Naive thymus-derived CD8-positive, alpha-beta T cell (primary cell): ENCODE results near the gene CSAD. TPM values are rescaled to one million over a fixed set of nuclear protein-coding genes. Genes with fewer than 3 reads are reported as not detected.
A peak's percentile ranks its signal among the peaks of the same experiment; 100 is the strongest.
"Not testable (repeated sequence)": the region's sequence is repeated elsewhere in the genome, so short reads cannot be mapped to it uniquely, and the experiment has no call there.

Experiments used
- ATAC-seq, 2 donors: fragments of 150-1000 bp; cut with Tn5 transposase in 1 of 2; sonication (Bioruptor Pico), chemical (Tn5 transposase) in 1 of 2; 1 replicate in 1 of 2; 2 replicates in 1 of 2; pipeline ENCODE4 v1.10.0; 2021; ENCODE audit warnings: mild to moderate bottlenecking in 2 of 2, moderate library complexity in 2 of 2
- POLR2A ChIA-PET: fragments of 350-600 bp; sonication (Branson Sonifier 250); formaldehyde crosslinking; loops from one replicate; lab custom pipeline; 2021; ENCODE audit warnings: antibody characterized with exemption; lab: Charles Lee
- DNase-seq, 10 donors: peaks; one replicate each; pipeline versions ENCODE4 v3.0.0 to v3.0.0-alpha.2; 2020 to 2022
- H3K27ac Mint-ChIP-seq, 10 donors: one replicate each; pipeline ENCODE4 v1.8.0; 2020 to 2022; ENCODE audit warnings: mild to moderate bottlenecking in 10 of 10, mixed read lengths in 10 of 10, moderate library complexity in 4 of 10, inconsistent platforms in 1 of 10
- H3K27me3 Mint-ChIP-seq, 5 donors: one replicate each; pipeline ENCODE4 v1.8.0; 2021 to 2022; ENCODE audit warnings: mixed read lengths in 5 of 5
- H3K36me3 Mint-ChIP-seq, 3 donors: one replicate each; pipeline ENCODE4 v1.8.0; 2020 to 2022; ENCODE audit warnings: mixed read lengths in 3 of 3, mild to moderate bottlenecking in 2 of 3, inconsistent platforms in 1 of 3
- H3K4me1 Mint-ChIP-seq, 4 donors: one replicate each; pipeline ENCODE4 v1.8.0; 2021 to 2022; ENCODE audit warnings: mixed read lengths in 4 of 4
- H3K4me3 Mint-ChIP-seq, 10 donors: one replicate each; pipeline ENCODE4 v1.8.0; 2020 to 2022; ENCODE audit warnings: mild to moderate bottlenecking in 10 of 10, mixed read lengths in 10 of 10, moderate library complexity in 6 of 10, inconsistent platforms in 1 of 10
- H3K9me3 Mint-ChIP-seq, 9 donors: one replicate each; pipeline ENCODE4 v1.8.0; 2020 to 2022; ENCODE audit warnings: mixed read lengths in 9 of 9, mild to moderate bottlenecking in 3 of 9, inconsistent platforms in 1 of 9, moderate library complexity in 1 of 9
- polyA plus RNA-seq, 3 donors: library from polyadenylated mRNA; unstranded; fragments of 300-500 nt; fragmentation: Illumina TruSeq; gene quantifications; one replicate each; pipeline ENCODE4 v1.2.3, GENCODE V29; 2021
- total RNA-seq, 8 experiments: library from RNA in 2 of 8; stranded (reverse) in 2 of 8; gene quantifications; one replicate each; pipeline ENCODE4 v1.2.3 and lab custom pipeline; 2021 to 2026

Gene CSAD
- total and polyA plus RNA-seq, 5 experiments from 2014 or later, result 1.1 to 53.4 (median 1.3) TPM

DNA sequence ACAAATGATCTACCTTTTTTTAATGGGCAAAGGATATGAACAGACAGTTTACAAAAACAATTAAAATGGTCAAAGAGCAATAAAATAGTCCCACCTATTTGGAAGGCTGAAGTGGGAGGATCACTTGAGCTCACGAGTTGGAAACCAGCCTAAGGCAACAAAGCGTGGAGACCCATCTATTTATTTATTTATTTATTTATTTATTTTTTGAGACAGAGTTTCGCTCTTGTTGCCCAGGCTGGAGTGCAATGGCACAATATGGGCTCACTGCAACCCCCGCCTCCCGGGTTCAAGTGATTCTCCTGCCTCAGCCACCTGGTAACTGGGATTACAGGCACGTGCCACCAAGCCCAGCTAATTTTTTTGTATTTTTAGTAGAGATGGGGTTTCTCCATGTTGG is 3.3 kb downstream of the CSAD start:
- peaks cover 18 to 36% (median 27%) of the 10 kb centered on the region in 4 donors for H3K4me1 Mint-ChIP-seq
- H3K36me3 Mint-ChIP-seq, result peaks cover 0 to 11% (median 4%) of the 10 kb centered on the region in 3 donors
- peak overlapping the region in 3 of 10 donors; percentile 31 to 69 (median 39) for H3K27ac Mint-ChIP-seq
- not testable (repeated sequence) for H3K27me3 Mint-ChIP-seq, H3K9me3 Mint-ChIP-seq, DNase-seq, ATAC-seq
- POLR2A ChIA-PET, result interaction anchor here (0.6 to 1.4 kb wide), 4 partner anchors 22 to 204 kb away, joined by 3 to 4 read pairs (median 4); partner anchors contain the start of gene PFDN5
- peak overlapping the region in 1 of 10 donors; percentile 39 for H3K4me3 Mint-ChIP-seq

DNA sequence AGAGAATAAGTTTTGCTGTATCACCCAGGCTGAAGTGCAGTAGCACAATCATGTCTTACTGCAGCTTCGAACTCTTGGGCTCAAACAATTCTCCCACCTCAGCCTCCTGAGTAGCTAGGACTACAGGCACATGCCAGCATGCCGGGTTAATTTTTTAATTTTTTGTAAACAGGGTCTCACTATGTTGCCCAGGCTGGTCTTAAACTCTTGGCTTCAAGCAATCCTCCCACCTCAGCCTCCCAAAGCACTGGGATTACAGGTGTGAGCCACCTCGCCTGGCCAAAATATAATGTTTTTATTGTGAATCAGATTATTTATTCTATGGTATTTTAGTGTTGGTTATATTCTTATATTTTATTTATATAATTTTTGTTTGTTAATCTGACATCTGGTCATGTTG is 4.0 kb downstream of the CSAD start:
- DNase-seq (no peak), ATAC-seq (no peak)
- H3K27me3 Mint-ChIP-seq, result no peaks in the 10 kb centered on the region
- H3K9me3 Mint-ChIP-seq, result no peaks in the 10 kb centered on the region
- H3K4me1 Mint-ChIP-seq, result peaks cover 11 to 29% (median 20%) of the 10 kb centered on the region in 4 donors
- peaks cover 0 to 4% (median 2%) of the 10 kb centered on the region in 3 donors for H3K36me3 Mint-ChIP-seq
- no peak overlapping the region for H3K4me3 Mint-ChIP-seq
- POLR2A ChIA-PET, result interaction anchor here (1.2 to 1.4 kb wide), 2 partner anchors 43 to 119 kb away, joined by 3 to 4 read pairs; partner anchors contain the start of gene PFDN5
- no peak overlapping the region for H3K27ac Mint-ChIP-seq

DNA sequence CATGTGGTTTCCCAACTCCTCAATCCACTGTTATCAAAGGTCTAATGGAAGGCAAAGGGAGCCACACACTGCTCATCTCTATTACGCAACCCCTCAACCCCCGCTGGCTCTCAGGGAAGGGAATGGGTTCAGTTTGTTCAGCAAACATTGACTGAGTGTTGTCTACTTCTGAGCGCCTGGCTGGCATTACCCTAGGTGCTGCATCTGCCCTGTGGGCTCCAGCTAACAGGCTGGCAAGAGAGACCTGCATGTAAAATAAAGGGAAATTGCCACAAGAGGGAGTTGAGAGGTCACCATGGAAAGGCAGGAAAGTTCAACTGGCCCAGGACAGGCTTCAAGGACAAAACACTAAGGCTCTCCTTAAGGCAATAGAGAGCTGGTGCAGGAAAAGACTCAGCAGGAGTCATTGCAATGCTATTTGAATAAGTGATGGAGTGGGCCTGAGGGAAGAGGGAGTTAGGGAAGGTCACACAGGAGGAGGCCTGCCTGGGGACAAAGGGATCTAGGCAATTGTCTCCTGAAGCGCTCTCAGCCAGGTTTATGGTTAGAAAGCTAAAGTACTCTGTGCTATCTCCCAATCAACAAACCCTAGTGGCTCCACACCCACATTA is 5.7 kb downstream of the CSAD start:
- Mint-ChIP-seq H3K4me3 (no peak overlapping the region), H3K4me1 (peaks cover 6 to 15% (median 11%) of the 10 kb centered on the region in 4 donors), H3K9me3 (no peaks in the 10 kb centered on the region), H3K27me3 (no peaks in the 10 kb centered on the region), H3K36me3 (peaks cover 0 to 9% (median 8%) of the 10 kb centered on the region in 3 donors), H3K27ac (peak overlapping the region in 2 of 10 donors; percentile 11 to 52)
- no peak for DNase-seq
- POLR2A ChIA-PET, result no interaction called here
- ATAC-seq, result no peak

DNA sequence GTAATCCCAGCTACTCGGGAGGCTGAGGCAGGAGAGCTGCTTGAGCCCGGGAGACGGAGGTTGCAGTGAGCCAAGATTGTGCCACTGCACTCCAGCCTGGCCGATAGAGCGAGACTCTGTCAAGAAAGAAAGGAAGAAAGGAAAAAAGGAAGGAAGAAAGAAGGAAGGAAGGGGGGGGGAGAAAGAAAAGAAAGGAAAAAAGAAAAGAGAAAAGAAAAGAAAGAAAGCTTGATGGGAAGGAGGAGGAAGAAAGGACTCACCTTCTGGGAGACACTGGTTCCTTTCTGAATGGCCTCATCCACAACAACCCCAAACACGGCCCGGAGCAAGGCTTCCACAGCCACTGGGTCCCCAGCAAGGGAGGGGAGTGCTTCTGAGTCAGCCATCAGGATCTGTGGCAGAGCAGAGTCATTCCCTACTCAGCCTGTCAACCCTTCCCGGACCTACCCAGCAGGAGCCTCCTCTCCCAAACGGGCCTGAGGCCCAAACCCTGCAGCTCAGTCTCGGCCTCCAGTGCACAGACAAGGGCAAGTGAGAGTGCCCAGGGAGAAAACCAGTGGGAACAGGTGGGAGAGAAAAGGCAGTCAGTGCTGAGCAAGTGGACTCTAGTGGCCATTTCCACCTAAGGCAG is 7.5 kb downstream of the CSAD start:
- peaks cover 0 to 4% (median under 1%) of the 10 kb centered on the region in 4 donors for H3K4me1 Mint-ChIP-seq

DNA sequence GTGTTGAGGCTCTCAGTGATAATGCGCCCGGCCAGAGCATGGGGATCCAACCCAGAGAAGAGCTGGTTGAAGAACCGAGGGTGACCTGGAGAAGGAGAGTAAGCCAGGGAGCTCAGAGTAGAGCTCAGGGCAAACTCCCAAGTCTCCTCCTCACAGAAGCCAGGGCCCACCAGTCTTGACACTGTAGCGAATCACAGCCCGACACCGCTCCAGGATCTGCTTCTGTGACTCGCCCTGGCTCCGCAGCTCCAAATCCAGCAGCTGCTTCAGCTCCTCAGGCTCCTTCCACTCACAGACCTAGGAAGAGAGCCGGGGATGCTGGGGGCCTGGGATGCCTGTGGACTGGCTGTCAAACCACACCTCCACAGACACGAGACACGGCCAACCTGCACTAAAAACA is 8.4 kb downstream of the CSAD start:
- Mint-ChIP-seq H3K4me3 (no peak overlapping the region), H3K4me1 (peaks cover 0 to 4% (median under 1%) of the 10 kb centered on the region in 4 donors), H3K9me3 (no peaks in the 10 kb centered on the region), H3K27me3 (no peaks in the 10 kb centered on the region), H3K27ac (no peak overlapping the region), H3K36me3 (peaks cover 0 to 11% (median 8%) of the 10 kb centered on the region in 3 donors)
- ATAC-seq (no peak), DNase-seq (no peak)
- POLR2A ChIA-PET, result interaction anchor here (2.0 to 2.3 kb wide), 2 partner anchors 9 to 12 kb away, joined by 5 to 6 read pairs; partner anchors contain the start of genes CSAD and ZNF740

More for the DNA sequence above, 7.5 kb downstream of the CSAD start:
- ATAC-seq (no peak), DNase-seq (no peak)
- Mint-ChIP-seq H3K9me3 (no peaks in the 10 kb centered on the region), H3K27ac (peak overlapping the region in 3 of 10 donors; percentile 47 to 81 (median 52)), H3K36me3 (peaks cover 0 to 11% (median 8%) of the 10 kb centered on the region in 3 donors), H3K4me3 (no peak overlapping the region), H3K27me3 (no peaks in the 10 kb centered on the region)
- POLR2A ChIA-PET, result interaction anchor here (0.7 to 2.0 kb wide), 3 partner anchors 8 to 94 kb away, joined by 3 to 6 read pairs (median 3); partner anchors contain the start of genes CSAD, SPRYD3 and ZNF740

DNA sequence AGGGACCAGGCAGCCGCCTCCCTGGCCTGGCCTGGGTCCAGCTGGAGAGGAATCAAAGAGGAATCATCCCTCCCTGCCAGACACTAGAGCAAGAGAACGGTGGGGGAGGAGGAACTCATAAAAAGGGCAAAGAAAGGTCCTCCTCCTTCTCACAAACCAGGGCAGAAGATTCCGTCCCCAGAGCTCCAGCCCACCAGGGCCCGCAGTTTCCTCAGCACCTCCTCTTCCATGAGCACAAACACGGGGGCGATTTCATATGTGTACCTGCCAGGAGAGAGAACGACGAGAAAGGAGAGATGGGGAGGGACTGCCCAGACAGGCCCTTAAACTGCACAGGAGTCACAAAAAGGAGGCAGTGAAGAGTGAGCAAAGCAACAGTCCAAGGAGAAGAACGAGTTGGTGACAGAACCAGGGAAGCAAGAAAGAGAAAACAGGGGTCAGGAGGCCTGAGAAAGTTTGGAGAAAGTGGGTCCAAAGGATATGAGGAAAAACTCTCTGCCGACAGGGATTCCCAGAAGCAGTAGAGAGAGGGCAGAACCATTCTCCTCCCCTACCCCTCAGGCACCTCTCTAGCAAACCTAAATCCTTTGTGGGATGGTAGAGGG is 8.9 kb downstream of the CSAD start:
- Mint-ChIP-seq H3K27me3 (no peaks in the 10 kb centered on the region), H3K27ac (peak overlapping the region in 4 of 10 donors; percentile 33 to 61 (median 45)), H3K9me3 (no peaks in the 10 kb centered on the region), H3K36me3 (peaks cover 0 to 11% (median 8%) of the 10 kb centered on the region in 3 donors), H3K4me1 (peaks cover 0 to 4% (median under 1%) of the 10 kb centered on the region in 4 donors), H3K4me3 (no peak overlapping the region)
- POLR2A ChIA-PET, result interaction anchor here (2.0 to 2.3 kb wide), 2 partner anchors 9 to 12 kb away, joined by 5 to 6 read pairs; partner anchors contain the start of genes CSAD and ZNF740
- DNase-seq, result no peak
- no peak for ATAC-seq

DNA sequence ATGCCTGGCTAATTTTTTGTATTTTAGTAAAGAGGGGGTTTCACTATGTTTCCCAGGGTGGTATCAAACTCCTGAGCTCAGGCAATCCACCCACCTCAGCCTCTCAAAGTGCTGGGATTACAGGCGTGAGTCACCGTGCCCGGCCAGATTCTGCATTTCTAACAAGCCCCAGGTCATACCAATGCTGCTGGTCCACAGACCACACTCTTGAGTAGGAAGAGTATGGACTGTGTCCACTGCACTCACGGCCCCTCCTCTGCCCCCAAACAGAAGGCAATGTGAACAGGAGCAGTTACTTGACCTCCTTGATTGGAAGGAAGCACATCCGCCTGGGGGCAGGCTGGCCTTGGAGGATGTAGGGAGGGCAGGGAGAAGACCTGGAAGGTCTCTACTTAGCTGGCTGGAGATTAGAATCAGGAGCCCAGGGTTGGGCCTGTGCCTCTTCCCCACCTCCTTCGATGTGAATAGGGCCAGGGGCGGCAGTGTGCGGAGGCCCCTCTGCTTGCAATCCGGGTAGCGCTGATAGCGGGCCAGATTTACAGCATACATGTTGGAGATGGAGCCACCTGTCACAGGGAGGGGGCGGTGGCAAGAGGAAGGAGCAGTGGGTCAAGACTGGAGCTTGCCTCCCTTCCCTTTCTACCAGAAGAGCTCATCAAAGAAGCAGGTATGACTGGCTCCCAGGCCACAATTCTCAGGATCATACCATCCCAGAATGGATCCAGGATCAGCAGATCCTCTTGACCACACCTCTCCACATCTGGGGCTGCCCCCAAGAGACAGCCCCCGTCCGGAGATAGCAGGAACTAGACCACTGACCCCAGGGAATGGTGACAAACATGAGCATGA is 9.6 kb downstream of the CSAD start:
- peaks cover 0 to 11% (median 8%) of the 10 kb centered on the region in 3 donors for H3K36me3 Mint-ChIP-seq
- POLR2A ChIA-PET, result interaction anchor here (0.6 to 2.3 kb wide), 4 partner anchors 10 to 290 kb away, joined by 3 to 6 read pairs (median 6); partner anchors contain the start of genes CSAD and ZNF740
- no peaks in the 10 kb centered on the region for H3K27me3 Mint-ChIP-seq
- H3K4me3 Mint-ChIP-seq, result no peak overlapping the region
- peak overlapping the region in 5 of 10 donors; percentile 33 to 61 (median 46) for H3K27ac Mint-ChIP-seq
- no peak for ATAC-seq
- peaks cover 0 to 4% (median under 1%) of the 10 kb centered on the region in 4 donors for H3K4me1 Mint-ChIP-seq
- no peaks in the 10 kb centered on the region for H3K9me3 Mint-ChIP-seq
- DNase-seq, result no peak

DNA sequence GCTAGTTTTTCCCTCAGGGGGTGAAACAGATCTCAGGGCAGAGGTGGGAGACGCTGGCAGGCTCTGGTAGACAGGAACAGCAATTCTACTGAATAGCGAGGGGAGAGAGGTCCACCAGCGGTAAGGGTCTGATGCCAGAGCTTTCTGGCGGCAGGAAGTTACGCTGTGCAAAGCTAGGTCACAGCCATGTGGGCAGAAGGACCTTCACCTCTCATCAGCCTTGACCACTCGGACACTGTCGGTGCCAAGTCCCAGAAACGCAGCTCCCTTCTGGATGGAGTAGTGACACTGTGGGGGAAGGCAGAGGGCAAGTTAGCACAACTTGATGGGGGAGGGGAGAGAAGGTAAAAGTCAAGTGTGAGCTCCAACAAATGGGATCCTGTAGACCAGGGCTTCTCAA is 10.5 kb downstream of the CSAD start:
- no peak for ATAC-seq
- peak overlapping the region in 1 of 10 donors; percentile 62 for H3K27ac Mint-ChIP-seq
- peaks cover 0 to 4% (median under 1%) of the 10 kb centered on the region in 4 donors for H3K4me1 Mint-ChIP-seq
- POLR2A ChIA-PET, result interaction anchor here (1.2 to 2.3 kb wide), 2 partner anchors 10 to 50 kb away, joined by 5 to 6 read pairs; no protein-coding TSS in a partner anchor
- DNase-seq, result no peak
- H3K27me3 Mint-ChIP-seq, result no peaks in the 10 kb centered on the region
- H3K4me3 Mint-ChIP-seq, result no peak overlapping the region
- H3K36me3 Mint-ChIP-seq, result peaks cover 0 to 11% (median 8%) of the 10 kb centered on the region in 3 donors
- no peaks in the 10 kb centered on the region for H3K9me3 Mint-ChIP-seq

DNA sequence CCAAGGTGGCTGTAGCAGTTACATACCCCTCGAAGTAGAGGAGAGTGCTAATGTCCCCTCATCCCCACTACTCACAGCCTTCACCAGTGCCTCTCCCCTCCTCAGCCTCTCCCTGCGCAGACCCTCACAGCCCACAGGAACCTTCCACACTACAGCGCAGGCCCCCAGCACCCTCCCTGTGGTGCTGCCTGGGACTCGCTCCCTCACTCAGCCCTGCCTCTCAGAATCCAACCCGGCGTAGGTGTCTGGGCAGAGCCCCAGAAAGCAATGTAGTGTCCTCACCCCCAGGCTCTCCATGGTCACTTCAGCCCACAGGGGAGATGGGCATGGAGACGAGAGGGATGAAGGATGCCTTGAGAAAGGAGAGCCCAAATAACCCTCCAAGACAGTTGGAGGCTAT is 11.1 kb downstream of the CSAD start:
- DNase-seq (no peak), ATAC-seq (no peak)
- Mint-ChIP-seq H3K27ac (no peak overlapping the region), H3K4me3 (no peak overlapping the region), H3K4me1 (peaks cover 0 to 2% (median 0%) of the 10 kb centered on the region in 4 donors), H3K36me3 (peaks cover 0 to 11% (median 8%) of the 10 kb centered on the region in 3 donors), H3K27me3 (no peaks in the 10 kb centered on the region), H3K9me3 (no peaks in the 10 kb centered on the region)
- POLR2A ChIA-PET, result no interaction called here

DNA sequence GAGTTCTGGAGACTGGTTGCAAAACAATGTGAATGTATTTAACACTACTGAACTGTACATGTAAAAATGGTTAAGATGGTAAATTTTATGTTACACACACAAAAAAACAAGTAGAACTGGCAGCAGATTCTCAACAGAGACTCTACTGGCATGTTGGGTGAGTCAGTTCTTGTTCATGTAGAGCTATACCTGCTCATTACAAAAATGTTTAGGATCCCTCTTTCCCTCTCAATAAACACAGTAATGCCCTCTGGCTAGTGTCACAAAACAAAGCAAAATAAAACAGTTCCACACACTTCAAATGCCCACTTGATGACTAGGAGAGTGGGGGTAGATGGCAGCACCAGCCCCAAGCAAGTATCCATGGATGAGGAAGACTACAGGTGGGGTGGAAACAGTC is 13.9 kb downstream of the CSAD start:
- Mint-ChIP-seq H3K27ac (peak overlapping the region in 2 of 10 donors; percentile 7 to 28), H3K27me3 (no peaks in the 10 kb centered on the region), H3K4me3 (no peak overlapping the region), H3K4me1 (no peaks in the 10 kb centered on the region), H3K36me3 (peaks cover 0 to 11% (median 7%) of the 10 kb centered on the region in 3 donors), H3K9me3 (no peaks in the 10 kb centered on the region)
- POLR2A ChIA-PET, result interaction anchor here (1.0 to 1.5 kb wide), 2 partner anchors 9 to 31 kb away, joined by 3 to 7 read pairs; no protein-coding TSS in a partner anchor
- no peak for ATAC-seq
- DNase-seq, result no peak

DNA sequence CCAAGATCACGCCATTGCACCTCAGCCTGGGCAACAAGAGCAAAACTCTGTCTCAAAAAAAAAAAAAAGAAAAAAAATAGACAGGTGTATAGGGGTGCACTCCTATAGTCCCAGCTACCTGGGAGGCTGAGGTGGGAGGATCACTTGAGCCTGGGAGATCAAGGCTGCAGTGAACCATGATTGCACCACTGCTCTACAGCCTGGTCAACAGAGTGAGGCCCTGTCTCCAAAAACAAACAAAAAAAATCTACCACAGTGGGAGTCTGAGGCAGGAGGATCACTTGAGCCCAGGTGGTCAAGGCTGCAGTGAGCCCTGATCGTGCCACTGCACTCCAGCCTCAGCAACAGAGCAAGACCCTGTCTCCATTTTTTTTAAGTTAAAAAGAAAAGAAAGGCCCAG is 17.7 kb downstream of the CSAD start:
- POLR2A ChIA-PET, H3K4me3 Mint-ChIP-seq, H3K36me3 Mint-ChIP-seq, H3K9me3 Mint-ChIP-seq, ATAC-seq, DNase-seq, H3K27me3 Mint-ChIP-seq, H3K27ac Mint-ChIP-seq: not testable (repeated sequence)
- peaks cover 4 to 10% (median 8%) of the 10 kb centered on the region in 4 donors for H3K4me1 Mint-ChIP-seq
